ENCODE measurements around the gene ERBB2. TPM values are rescaled to one million over a fixed set of nuclear protein-coding genes. Genes with fewer than 3 reads are reported as not detected.
"Not testable (repeated sequence)": the region's sequence is repeated elsewhere in the genome, so short reads cannot be mapped to it uniquely, and the experiment has no call there.

The ERBB2 gene
- total RNA-seq, 4 donors from 2014 or later, result 175 to 439 (median 234) TPM

- Histone ChIP-seq H3K9me3 (no peaks in the 10 kb centered on the region), H3K36me3 (no peaks in the 10 kb centered on the region), H3K27me3 (peaks cover 2% of the 10 kb centered on the region), H3K4me1 (peaks cover 0 to 19% (median 11%) of the 10 kb centered on the region in 4 donors), H3K4me3 (no peak overlapping the region), H3K27ac (peak overlapping the region; percentile 1 to 71 (median 38))
- in situ Hi-C loops (cut with MboI; ENCODE audit: low pct_ligation_motif_present in 1 of 4, low pct_unique_long_range_greater_than_20kb in 1 of 4, low sequenced_read_pairs in 3 of 4), result no loop called here
- no peak for TF ChIP-seq CTCF (IDR thresholded peaks at IDR 0.05)
- TF ChIP-seq POLR2A (IDR thresholded peaks at IDR 0.05), result no peak
- TF ChIP-seq EP300 (IDR thresholded peaks at IDR 0.05; ENCODE audit: low read depth), result no peak
- TF ChIP-seq POLR2AphosphoS5 (IDR thresholded peaks at IDR 0.05), result no peak
- intact Hi-C loops (cut with DNase I; ENCODE audit: low total_unique reads), result no loop called here
- 91 to 100% methylated on average over 2 of the region's 2 CpGs for WGBS, 2 donors (ENCODE audit: low coverage in 1 of 2)
- no peak for DNase-seq
These were observed 4.8 kb upstream of the ERBB2 start for GRCh38 chr17:39695089-39695474.

DNA sequence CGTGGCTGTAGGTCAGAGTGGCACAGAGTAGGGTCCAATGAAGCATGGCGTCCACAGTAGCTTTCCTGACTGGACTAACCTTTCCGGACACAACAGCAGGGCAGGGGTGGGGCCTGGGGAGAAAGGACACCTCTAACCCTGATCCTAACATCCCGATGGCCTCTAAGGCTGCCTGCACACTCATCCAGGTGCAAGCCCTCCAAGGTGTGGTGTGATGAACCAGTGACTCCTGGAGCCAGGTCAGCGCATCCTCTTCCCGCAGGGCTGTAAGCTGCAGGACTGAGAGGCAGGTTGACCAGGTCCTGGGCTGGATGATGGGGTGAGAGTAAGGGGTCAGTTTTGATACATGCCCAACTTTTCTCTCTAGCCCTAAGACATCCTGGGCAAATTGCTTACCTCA, 3.1 kb upstream of the ERBB2 start:
- peaks cover 4% of the 10 kb centered on the region for H3K27me3 ChIP-seq
- TF ChIP-seq EP300 (IDR thresholded peaks at IDR 0.05; ENCODE audit: low read depth) (no peak), POLR2A (IDR thresholded peaks at IDR 0.05) (no peak), POLR2AphosphoS5 (IDR thresholded peaks at IDR 0.05) (no peak), CTCF (IDR thresholded peaks at IDR 0.05) (no peak)
- no peaks in the 10 kb centered on the region for H3K9me3 ChIP-seq
- intact Hi-C loops (cut with DNase I; ENCODE audit: low total_unique reads) (no loop called here), in situ Hi-C loops (cut with MboI; ENCODE audit: low pct_ligation_motif_present in 1 of 4, low pct_unique_long_range_greater_than_20kb in 1 of 4, low sequenced_read_pairs in 3 of 4) (no loop called here)
- peaks cover 5 to 20% (median 12%) of the 10 kb centered on the region in 4 donors for H3K4me1 ChIP-seq
- no peaks in the 10 kb centered on the region for H3K36me3 ChIP-seq
- DNase-seq, result no peak
- no peak overlapping the region for H3K27ac ChIP-seq
- H3K4me3 ChIP-seq, result no peak overlapping the region
- 85% methylated on average over 6 of the region's 6 CpGs; no CpG with 5 or more reads in 1 of the 2 donors for WGBS, 2 donors (ENCODE audit: low coverage in 1 of 2)

DNA sequence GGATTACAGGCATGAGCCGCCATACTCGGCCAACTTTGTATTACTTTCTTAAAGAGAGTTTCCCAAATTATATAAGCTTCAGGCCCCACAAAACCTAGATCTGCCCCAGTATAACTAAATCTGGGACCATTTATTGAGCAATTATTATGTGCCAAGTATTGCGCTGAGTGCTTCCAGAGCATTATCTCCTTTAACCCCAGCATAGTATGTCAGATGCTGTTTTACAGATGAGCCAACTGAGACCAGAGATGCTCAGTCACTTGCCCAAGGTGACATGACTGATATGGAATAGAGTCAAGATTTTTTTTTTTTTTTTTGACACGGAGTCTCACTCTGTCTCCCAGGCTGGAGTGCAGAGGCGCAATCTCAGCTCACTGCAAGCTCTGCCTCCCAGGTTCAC, 1.9 kb upstream of the ERBB2 start:
- no peak overlapping the region for H3K4me3 ChIP-seq
- no peaks in the 10 kb centered on the region for H3K36me3 ChIP-seq
- peaks cover 17 to 32% (median 23%) of the 10 kb centered on the region in 4 donors for H3K4me1 ChIP-seq
- H3K9me3 ChIP-seq, result no peaks in the 10 kb centered on the region
- H3K27ac ChIP-seq, result no peak overlapping the region
- WGBS, 2 donors (ENCODE audit: low coverage in 1 of 2), result 94 to 100% methylated on average over 3 to 5 of the region's 5 CpGs
- peaks cover 4% of the 10 kb centered on the region for H3K27me3 ChIP-seq
- in situ Hi-C loops (cut with MboI; ENCODE audit: low pct_ligation_motif_present in 1 of 4, low pct_unique_long_range_greater_than_20kb in 1 of 4, low sequenced_read_pairs in 3 of 4), result no loop called here
- DNase-seq, result no peak
- no peak for TF ChIP-seq POLR2AphosphoS5 (IDR thresholded peaks at IDR 0.05)
- TF ChIP-seq POLR2A (IDR thresholded peaks at IDR 0.05), result no peak
- TF ChIP-seq CTCF (IDR thresholded peaks at IDR 0.05), result no peak
- TF ChIP-seq EP300 (IDR thresholded peaks at IDR 0.05; ENCODE audit: low read depth), result no peak
- intact Hi-C loops (cut with DNase I; ENCODE audit: low total_unique reads), result no loop called here

GRCh38 chr17:39699157-39699817, 577 bp upstream of the ERBB2 start:
- intact Hi-C loops (cut with DNase I; ENCODE audit: low total_unique reads), result not testable (repeated sequence)

More at GRCh38 chr17:39699157-39699817, 577 bp upstream of the ERBB2 start:
- H3K27me3 ChIP-seq; DNase-seq; H3K36me3 ChIP-seq; in situ Hi-C loops (cut with MboI; ENCODE audit: low pct_ligation_motif_present in 1 of 4, low pct_unique_long_range_greater_than_20kb in 1 of 4, low sequenced_read_pairs in 3 of 4); H3K9me3 ChIP-seq: not testable (repeated sequence)
- peak overlapping the region; percentile 90 to 95 (median 92) for H3K27ac ChIP-seq
- 47 to 59% methylated on average over 4 to 11 of the region's 11 CpGs for WGBS, 2 donors (ENCODE audit: low coverage in 1 of 2)
- TF ChIP-seq CTCF (IDR thresholded peaks at IDR 0.05), result peak in 1 of 5 experiments; percentile 5
- peaks cover 26 to 45% (median 35%) of the 10 kb centered on the region in 4 donors for H3K4me1 ChIP-seq
- peak overlapping the region; percentile 67 to 85 (median 67) for H3K4me3 ChIP-seq

Measured in transverse colon (tissue), 4 donors.